Neural crest cell (in vitro differentiated cells): ENCODE results near the gene TLR5. TPM values are rescaled to one million over a fixed set of nuclear protein-coding genes. Genes with fewer than 3 reads are reported as not detected.

Experiments
- DNase-seq: peaks from one replicate; pipeline ENCODE4 v3.0.0; 2021; ENCODE audit warnings: low read depth, mixed read lengths, low spot score
- H3K27ac Mint-ChIP-seq: one replicate; pipeline ENCODE4 v1.8.0; 2021; ENCODE audit warnings: mild to moderate bottlenecking, mixed read lengths; ENCODE audit not compliant: unreplicated experiment
- H3K27me3 Mint-ChIP-seq: 2 replicates; pipeline ENCODE4 v1.8.0; 2021; ENCODE audit warnings: low read depth, mild to moderate bottlenecking, mixed read lengths
- H3K36me3 Mint-ChIP-seq: 2 replicates; pipeline ENCODE4 v1.8.0; 2021; ENCODE audit warnings: low read depth, mild to moderate bottlenecking, mixed read lengths
- H3K4me1 Mint-ChIP-seq: 2 replicates; pipeline ENCODE4 v1.8.0; 2021; ENCODE audit warnings: mixed read lengths
- H3K4me3 Mint-ChIP-seq: one replicate; pipeline ENCODE4 v1.8.0; 2021; ENCODE audit warnings: mild to moderate bottlenecking, mixed read lengths
- H3K9me3 Mint-ChIP-seq: 2 replicates; pipeline ENCODE4 v1.8.0; 2021; ENCODE audit warnings: mixed read lengths
- CTCF ChIP-seq: fragments of 200-600 bp; sonication (generic); conservative IDR thresholded peaks from 2 replicates; pipeline ENCODE4 v1.5.0; 2021; ENCODE audit warnings: antibody characterized with exemption, mild to moderate bottlenecking
- total RNA-seq: library from RNA; stranded (reverse); gene quantifications from 2 replicates; pipeline ENCODE4 v1.2.1, GENCODE V29; 2021

Gene TLR5
- total RNA-seq, 1 donor from 2014 or later = 0.30 TPM

- peaks cover 10% of the 10 kb centered on the region for H3K36me3 Mint-ChIP-seq
- H3K4me1 Mint-ChIP-seq = no peaks in the 10 kb centered on the region
- H3K9me3 Mint-ChIP-seq = peaks cover 16% of the 10 kb centered on the region
- no peaks in the 10 kb centered on the region for H3K27me3 Mint-ChIP-seq
- TF ChIP-seq CTCF = no peak
- H3K27ac Mint-ChIP-seq = no peak overlapping the region
- no peak for DNase-seq
- H3K4me3 Mint-ChIP-seq = no peak overlapping the region
These were observed 45.3 kb downstream of the TLR5 start for GRCh38 chr1:223097713-223098112.

- Mint-ChIP-seq H3K9me3 (peaks cover 12% of the 10 kb centered on the region), H3K4me1 (no peaks in the 10 kb centered on the region), H3K27ac (no peak overlapping the region), H3K27me3 (no peaks in the 10 kb centered on the region), H3K4me3 (no peak overlapping the region), H3K36me3 (peaks cover 7% of the 10 kb centered on the region)
- no peak for DNase-seq
- TF ChIP-seq CTCF = no peak
These were observed 47.2 kb downstream of the TLR5 start for GRCh38 chr1:223095870-223096269.

- Mint-ChIP-seq H3K4me1 (peaks cover 15% of the 10 kb centered on the region), H3K4me3 (no peak overlapping the region), H3K36me3 (no peaks in the 10 kb centered on the region), H3K27me3 (no peaks in the 10 kb centered on the region), H3K27ac (no peak overlapping the region), H3K9me3 (no peaks in the 10 kb centered on the region)
- no peak for DNase-seq
- TF ChIP-seq CTCF = no peak
These were observed 51.2 kb downstream of the TLR5 start for GRCh38 chr1:223091896-223092295.

GRCh38 chr1:223089250-223089649 is 53.8 kb downstream of the TLR5 start:
- DNase-seq = no peak
- TF ChIP-seq CTCF = no peak
- Mint-ChIP-seq H3K27me3 (no peaks in the 10 kb centered on the region), H3K27ac (no peak overlapping the region), H3K4me3 (no peak overlapping the region), H3K9me3 (no peaks in the 10 kb centered on the region), H3K4me1 (peaks cover 15% of the 10 kb centered on the region), H3K36me3 (no peaks in the 10 kb centered on the region)

GRCh38 chr1:223088713-223089240 is 54.3 kb downstream of the TLR5 start:
- Mint-ChIP-seq H3K36me3 (no peaks in the 10 kb centered on the region), H3K4me1 (peaks cover 15% of the 10 kb centered on the region), H3K27me3 (no peaks in the 10 kb centered on the region), H3K27ac (no peak overlapping the region), H3K4me3 (no peak overlapping the region), H3K9me3 (no peaks in the 10 kb centered on the region)
- no peak for TF ChIP-seq CTCF
- DNase-seq = no peak
